HG02571 (cell line): ENCODE measurements around the gene HK2.

Experiments
- ATAC-seq: cut with Tn5 transposase; IDR thresholded peaks from one replicate; pipeline ENCODE4 v1.9.1; 2021; ENCODE audit warnings: mild to moderate bottlenecking, moderate library complexity; ENCODE audit not compliant: unreplicated experiment

Gene HK2

DNA sequence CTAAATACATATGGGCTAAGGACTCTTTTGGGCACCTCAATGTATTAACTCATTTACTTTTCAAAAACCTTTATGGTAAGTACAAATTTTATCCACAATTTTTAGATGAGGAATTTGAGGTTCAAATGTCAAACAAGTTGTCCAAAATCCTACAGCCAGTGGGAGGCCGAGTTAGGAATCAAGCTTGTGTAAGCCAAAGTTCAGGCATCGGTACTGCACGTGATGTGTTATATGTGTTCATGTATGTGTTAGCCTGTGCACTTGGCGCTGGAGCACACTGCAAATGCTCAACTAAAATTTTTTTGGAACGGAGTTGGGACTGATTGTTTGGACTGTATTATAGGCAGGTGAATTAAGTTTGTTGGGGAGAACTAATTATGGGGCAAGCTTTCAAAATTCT is 22.7 kb downstream of the HK2 start:
- no peak for ATAC-seq

DNA sequence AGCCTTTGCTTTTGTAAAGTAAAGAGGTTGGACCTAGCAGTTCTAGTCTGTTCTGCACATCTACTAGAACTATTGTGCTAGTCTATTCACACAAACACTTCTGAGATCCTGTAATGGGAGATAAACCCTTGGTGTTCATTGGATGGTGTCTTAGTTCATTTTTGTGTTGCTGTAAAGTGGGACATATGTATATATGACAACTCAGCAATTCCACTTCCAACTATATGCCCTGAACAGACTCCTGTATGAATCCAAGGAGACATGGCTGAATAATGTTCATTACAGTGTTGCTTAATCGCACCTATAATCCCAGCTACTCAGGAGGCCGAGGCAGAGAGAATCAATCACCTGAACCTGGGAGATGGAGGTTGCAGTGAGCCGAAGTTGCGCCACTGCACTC is 23.3 kb downstream of the HK2 start:
- ATAC-seq = no peak

DNA sequence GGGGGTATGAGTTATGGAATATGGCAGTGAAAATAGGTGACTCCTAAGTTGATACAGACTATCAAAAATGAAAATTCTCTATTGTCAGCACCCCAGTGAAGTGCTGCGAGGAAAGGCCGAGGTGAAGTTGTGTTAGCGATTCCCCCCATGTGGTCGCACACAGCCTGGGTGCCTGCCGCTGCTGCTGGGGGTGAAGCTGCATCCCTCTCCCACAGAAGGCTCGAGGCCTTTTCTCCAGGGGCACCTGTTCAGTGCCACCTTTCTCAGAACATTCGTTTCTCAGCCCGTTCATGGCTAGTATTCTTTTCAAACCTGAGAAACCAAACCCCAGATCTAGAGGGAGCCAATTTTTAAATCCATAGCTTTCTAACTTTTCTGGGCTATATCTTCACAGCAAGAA is 23.8 kb downstream of the HK2 start:
- ATAC-seq = no peak

DNA sequence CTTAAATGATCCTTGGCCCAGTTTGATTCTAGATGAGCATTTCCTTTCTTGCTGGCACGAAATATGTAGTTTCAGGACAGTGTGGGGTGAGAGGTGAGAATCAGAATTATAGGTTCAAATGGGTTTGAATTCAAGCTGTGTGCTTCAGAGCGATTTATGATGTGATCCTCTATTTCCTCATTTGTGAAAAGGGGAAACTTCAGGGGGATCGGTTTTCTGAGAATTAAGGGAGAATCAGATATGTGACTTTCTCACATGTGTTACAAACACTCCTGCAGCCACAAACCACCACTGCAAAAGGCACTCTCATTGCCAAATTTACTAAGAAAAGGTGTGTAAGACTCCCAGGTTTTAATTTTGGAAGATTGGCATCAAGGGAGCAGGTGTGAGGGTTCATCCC is 24.4 kb downstream of the HK2 start:
- ATAC-seq = no peak

DNA sequence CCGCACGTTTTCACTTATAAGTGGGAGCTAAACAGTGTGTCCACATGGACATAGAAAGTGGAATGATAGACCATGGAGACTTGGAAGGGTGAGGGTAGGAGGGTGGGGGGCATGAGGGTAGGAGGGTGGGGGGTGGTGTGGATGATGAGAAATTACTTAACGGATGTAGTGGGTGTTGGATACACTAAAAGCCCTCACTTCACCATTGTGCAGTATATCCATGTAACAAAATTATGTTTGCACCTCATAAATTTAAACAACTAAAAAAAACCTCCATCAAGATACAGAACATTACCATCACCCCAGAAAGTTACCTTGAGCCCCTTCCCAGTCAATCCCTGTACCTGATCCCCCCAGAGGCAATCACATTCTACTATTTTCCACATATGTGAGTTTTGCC is 26.2 kb downstream of the HK2 start:
- no peak for ATAC-seq

DNA sequence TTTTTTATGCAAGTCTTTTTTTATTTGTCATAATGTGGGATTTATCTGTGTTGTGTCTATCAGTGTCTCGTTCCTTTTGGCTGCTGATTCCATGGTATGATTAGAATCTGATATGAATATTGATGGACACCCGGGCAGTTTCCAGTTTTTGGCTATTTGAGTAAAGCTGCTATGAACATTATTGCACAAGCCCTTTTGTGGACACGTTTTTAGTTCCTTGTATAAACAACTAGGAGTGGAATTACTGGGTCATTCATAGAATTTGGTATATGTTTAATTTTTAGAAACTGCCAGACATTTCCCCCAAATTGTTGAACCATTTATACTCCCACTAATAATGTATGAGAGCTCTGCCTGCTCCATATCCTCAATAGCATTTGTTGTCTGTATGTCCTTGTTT is 26.6 kb downstream of the HK2 start:
- no peak for ATAC-seq

DNA sequence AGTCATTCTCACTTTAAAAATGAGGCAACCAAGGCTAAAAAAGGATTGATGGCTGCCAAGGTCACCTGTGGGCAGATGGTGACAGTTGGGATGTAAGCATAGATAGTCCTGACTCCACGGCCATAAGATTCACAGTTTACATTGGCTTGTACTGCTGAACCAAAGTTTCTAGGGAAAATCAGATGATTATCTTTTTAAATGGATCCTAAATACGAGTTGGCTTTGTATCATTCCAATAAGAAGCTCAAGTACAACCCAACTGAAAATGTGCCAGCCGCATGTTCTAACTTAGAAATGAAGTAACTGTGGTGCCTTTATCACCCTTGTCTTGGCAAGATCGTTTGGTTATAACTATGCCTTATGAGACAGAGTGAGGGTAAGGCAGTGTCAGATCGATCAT is 27.6 kb downstream of the HK2 start:
- no peak for ATAC-seq

DNA sequence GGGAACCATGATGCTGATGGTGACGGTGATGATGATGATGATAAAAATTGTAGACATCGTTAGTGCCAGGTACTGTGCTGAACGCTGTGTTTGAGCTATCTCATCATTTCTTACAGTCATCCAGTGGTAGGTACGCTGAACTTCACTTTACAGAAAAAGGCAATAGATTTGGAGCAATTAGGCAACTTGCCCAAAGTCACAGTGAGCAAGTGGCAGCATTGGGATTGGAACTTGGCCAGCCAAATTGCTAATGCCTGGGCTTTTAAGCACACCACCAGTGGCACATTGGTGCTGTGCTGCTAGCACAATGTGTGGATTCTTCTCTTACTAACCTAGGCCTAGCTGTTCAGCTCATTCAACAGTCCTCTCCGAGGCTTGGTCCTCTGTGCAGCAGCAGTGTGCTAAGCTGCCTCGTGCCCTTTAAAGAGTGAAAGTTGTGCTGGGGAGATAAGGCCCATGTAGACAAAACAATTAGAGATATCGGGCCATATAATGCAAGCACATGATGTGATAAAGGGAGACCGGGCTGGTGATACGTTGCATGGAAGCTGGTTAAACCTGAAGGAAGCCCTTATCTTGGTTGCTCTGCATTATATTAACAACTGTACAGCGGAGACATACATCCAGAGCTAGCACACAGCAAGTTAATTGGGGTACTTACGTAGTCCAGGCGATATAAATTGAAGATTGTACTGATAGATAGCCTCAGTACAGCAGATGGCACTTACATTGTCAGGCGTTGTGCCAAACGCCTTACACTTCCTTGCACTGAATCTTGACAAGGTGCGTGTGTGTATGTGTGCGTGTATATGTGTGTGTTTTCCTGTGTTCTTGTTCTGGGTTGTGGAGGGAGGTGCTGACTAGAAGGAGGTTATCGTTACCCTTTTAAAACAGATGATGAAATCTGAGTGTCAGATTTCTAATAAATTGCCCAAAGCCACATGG is 28.4 kb downstream of the HK2 start:
- ATAC-seq = no peak

DNA sequence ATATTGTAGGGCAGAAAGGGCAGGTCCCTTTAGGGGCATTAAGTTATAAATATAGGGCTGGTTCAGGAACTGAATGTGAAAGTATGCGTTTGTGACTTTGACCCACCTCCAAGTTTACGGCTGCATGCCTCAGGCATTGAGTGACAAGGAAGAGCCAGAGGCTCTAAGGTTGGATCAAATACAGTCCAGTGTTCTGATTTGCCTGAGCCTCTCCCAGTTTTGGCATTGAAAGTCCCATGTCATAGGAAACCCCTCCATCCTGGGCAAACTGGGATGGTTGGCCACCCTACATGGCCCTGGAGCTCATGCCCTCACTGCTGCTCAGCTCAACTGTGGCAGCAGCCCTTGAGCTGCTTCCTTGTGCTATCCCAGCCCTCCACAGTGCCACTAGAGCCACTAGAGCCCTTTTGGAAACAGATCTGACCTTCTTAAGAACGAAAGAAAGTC is 29.9 kb downstream of the HK2 start:
- no peak for ATAC-seq

DNA sequence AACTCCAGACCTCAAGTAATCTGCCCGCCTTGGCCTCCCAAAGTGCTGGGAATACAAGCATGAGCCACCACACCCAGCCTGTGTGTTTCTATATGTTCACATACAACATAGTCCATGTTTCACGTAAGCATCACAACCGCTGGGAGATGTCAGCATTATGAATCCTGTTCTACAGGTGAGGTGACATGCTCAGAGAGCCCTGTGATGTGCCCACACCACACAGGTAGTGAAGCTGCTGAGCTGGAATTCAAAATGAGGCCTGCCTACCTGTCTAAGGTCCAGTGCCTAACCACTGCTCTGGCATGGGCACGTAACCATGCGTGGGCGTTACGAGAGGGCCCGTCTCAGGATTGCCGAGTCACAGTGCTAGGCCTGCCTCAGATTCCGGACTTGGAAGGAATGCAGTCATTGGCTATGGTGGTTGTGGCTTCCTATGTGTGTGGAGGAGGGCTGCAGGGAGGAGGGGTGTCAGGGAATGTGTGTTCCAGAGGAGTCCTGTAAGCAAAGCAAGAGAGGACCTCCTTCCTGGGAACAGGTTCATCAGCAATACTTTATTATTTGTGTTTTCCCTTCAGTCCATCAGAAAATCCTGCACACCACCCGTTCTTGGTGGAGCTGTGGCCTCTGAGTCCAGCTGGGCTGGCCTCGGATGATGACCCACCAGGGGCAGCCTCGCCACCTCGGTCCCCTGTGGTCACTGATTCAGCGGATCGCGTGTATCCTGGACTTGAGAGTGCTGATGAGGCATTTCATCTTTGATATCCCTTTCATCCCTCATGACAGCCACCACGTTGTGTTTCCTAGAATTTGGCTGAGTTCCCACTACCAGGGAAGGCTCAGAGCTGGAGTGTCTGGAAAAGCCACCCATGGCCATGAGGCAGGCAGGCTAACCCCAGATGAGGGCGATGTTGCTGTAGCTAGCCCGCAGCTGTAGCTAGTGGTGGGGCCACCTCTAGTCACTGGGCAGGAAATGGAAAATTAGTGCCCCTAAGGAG is 31.1 kb downstream of the HK2 start:
- ATAC-seq = no peak

DNA sequence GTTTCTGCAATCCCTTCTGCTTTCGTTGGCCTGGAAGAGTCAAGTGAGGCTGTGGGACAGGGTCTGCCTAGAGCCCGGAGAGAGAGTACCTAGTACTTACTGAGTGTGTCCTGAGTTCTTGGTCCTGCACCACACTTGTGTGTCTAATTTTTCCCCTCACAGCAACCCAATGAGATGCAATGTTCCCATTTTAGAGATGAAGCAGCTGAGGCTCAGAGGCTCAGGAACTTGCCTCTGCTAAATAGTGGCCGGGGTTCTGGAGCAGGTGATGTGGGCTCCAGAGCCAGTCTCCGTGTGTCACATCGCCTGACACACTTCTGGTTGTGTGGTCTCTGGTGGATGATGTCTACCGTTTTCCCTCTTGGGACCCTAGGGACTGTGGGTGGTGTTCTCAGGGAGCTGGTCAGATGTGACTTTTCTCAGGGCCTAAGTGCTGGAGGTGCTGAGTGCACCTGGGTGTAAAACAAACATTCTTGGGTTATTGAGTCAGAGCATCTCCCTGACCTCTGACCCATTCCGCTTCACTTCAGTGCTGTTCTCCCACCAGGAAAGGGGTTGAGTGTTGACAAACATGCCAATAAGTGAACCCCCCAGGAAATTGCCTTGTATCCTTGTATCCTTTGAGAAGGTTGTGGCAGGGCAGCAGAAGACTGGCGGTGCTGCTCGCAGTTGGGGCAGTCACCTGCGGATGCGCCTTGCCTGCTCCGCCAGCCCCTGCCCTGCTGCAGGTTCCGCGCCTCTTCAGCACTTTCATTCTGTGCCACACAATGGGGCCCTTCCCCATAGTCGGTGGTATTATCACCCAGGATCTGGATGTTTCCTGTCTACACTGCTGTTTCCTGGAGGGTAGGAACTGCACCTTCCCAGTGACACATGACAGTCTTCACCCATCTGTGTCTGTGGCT is 32.1 kb downstream of the HK2 start:
- no peak for ATAC-seq

DNA sequence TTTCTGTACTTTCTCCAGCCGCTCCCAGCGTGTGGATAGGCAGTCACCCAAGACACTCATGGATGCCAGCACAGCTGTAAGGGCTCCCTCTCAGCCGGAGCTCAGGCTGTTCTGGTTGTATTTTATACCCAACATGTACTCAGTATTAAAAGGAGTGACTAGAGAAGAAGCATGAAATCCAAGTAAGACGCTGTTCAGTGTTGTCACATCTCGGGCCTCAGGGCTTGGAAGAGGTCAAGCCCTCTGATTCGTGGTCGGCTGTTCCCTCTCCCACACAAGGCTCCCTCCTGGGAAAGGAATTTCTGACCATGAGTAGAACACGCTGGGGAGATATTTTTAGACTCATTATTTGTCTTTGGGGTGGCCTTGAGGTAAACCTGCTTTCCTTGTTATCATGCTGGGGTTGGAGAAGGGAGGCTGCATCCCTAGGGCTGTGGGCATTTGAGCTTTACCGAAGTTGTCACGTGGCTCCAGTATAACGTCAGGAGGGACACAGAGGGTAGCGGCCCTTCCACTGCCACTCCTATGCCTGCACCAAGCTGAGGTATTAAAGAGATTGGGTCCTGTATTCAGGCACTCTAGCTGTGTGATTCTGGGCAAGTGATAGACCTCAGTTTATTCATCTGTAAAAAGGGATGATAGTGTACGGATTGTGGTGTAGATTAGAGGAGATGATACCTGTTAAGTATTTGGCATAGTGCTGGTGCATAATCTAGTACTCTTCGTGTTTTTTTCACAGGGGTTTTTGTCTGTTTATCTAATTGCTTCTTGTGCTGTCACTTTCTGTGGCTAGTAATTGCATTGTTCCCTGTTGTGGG is 34.1 kb downstream of the HK2 start:
- no peak for ATAC-seq

DNA sequence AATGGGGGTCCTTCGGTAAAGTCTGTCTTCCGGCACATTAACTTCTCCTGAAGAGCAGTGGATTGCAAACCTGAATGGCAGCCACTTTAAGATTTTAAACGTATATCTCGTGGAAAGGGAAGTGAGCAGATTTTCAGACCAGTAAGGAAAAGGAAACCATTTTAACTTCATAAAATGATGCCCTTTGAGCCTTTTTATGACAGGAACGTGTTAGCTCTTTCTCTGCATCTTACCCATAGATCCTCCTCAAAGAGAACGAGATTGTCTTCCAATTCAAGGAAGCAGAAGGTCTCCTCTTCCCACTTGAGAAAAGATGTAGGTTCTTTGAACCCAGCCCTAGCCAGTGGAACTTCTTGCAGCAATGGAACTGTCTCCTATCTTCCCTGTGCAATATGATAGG is 35.6 kb downstream of the HK2 start:
- no peak for ATAC-seq

DNA sequence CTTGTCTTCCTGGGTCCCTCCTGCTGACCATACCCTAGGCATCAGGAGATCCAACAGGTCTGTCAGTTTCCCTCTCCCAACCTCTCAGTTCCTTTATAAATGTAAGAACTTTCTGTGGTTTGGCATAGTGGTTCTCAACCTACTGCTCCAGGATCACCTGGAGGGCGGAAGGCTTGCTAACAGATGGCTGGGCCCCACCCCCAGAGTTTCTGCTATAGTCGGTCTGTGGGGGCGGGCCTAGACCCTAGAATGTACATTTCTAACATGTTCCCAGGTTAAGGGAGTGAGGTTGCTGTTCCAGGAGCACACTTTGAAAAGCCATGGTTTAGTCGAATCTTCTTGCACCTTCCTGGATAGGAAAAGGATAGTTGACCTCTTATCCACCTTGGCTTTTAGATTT is 37.0 kb downstream of the HK2 start:
- ATAC-seq = no peak

DNA sequence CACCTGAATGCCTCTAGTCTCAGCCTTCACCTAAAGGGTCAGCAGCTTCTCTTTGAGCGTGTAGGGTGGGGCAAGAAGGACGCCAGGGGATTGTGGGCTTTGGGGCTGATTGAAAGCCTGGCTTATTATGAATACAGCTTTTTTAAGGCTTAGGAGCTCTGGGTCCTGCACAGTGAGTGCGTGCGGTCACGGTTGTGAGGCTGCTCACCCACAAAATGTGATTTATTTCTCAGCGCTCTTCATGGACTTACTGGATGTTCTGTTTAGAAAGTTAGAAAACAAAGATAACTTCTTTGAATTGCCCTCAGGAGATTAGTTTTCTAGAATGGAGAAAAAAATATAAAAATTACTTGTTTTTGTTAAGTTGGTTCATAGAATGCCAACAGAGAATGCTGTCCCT is 37.5 kb downstream of the HK2 start:
- no peak for ATAC-seq

DNA sequence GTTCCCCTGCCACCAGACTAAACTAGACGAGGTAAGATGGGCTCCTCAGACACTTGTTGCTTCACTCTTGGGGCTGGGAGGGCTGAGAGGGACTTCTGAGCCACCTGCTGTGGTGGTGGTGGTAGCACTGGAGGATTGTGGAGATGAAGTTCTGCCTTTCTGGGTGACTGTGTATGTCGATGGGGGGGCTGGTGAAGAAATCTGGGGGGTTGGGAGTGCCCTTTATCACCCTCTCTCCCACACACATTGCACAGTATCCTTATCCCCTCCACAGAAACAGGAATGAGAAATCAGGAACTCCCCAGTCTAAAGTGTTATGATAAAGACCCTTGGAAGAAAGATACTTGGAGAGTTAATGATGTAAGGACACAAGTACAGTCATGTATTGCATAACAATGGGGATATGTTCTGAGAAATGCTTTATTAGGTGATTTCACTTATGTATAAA is 38.5 kb downstream of the HK2 start:
- no peak for ATAC-seq

DNA sequence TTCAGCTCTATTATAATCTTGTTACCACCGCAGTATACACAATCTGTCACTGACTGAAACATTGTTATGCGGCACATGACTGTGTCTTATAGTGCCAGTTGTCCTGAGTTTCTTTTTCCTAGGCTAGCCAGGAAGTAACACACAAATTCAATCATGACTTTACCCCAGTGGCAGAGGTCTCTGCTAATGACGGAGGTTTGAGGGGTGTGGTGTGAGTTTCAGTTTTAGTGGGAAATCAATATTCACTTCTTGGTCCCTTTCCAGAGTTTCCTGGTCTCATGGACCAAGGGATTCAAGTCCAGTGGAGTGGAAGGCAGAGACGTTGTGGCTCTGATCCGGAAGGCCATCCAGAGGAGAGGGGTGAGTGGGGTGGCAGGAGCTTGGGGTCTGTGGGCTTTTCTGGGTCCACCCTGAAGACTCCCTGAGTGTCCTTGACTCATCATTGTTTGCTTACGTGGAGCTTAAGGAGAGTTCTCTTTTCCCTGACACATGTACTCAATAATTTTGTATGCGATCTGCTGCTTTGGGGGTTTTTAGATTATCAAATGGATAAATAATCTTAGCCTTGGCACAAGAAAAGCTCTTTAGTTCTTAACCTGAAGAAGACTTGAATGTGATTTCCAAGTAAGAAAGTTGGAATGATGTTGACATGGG is 39.2 kb downstream of the HK2 start:
- no peak for ATAC-seq

DNA sequence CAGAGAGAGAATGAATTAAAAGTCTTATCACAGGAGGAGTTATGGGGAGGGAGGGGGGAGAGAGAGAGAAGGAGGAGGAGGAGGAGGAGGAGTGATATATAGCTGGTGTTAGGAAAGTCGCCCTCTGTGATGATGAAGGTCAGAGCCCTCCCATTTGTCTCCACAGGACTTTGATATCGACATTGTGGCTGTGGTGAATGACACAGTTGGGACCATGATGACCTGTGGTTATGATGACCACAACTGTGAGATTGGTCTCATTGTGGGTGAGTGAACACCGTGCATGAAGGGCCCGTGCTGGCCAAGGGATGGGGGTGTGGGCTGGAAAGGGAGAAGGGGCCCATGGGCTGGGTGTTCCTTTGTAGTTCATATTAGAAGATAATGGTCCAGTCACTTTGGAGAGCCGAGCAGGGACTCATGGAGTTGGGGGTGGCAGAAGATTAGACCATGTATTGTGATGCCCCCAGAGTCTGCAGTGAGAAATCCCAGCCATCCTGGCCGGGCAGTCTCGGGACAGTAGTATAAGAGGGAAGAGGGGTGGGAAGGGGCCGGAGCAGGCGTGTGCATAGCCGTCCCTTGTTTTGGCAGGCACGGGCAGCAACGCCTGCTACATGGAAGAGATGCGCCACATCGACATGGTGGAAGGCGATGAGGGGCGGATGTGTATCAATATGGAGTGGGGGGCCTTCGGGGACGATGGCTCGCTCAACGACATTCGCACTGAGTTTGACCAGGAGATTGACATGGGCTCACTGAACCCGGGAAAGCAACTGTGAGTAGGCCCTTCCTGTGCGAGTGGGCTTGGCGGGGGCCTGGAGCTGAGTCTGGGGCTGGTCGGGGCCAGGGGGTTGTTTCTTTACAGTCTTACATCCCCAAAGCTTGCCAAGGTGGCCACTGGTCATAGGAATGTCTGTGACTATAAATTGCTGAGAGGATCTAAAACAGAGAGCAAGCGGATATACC is 40.0 kb downstream of the HK2 start:
- ATAC-seq = no peak
